GM19397 (cell line): ENCODE data around the gene CSNK1G3.
A peak's percentile ranks its signal among the peaks of the same experiment; 100 is the strongest.
"Not testable (repeated sequence)": the region's sequence is repeated elsewhere in the genome, so short reads cannot be mapped to it uniquely, and the experiment has no call there.

Source experiments
- ATAC-seq: cut with Tn5 transposase; IDR thresholded peaks from one replicate; pipeline ENCODE4 v1.9.1; 2021; ENCODE audit warnings: mild to moderate bottlenecking, moderate library complexity; ENCODE audit not compliant: unreplicated experiment

CSNK1G3 gene

DNA sequence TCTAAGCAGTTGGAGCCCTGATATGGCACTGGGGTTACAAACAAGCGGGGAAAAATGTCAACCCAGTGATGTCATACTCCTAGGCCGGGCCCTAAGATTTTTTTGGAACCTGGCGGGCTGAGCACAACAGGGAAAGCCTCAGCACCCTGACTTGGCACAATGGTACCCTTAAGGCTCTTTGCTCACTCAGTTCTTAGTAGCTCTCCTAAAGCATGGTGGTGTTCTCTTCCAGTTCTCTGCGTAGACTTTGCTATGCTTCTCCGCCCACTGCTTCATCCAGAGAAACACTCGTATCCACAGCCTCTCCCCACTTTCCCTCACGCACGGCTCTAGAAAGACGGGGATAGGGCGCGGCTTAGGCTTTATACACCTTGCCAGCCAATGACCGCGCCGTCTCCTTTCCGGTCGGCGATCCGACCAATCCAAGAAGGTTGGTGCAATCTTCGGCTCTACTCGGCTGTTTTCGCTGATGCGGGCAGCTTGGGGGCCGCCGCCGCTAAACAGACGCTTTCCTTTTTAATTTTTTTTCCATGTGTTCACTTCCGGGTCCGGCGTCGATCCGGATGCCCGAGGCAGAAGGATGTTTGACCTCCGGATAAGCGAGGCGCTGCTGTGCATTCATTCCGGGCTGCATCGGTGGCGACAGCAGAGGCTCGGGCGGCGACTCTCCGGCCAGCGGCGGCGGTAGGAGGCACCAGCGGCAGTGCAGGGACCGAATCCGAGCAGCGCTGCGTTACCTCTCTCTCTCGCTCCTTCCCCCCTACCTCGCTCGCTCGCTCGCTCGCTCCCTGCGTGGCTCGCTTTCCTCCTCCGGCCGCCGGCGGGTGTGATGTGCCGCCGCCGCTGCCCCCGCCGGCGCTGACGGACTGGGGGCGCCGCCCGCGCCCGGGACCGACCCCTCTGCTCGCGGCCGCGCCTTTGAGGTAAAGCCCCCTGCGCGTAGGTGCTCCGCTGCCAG, at the start of gene CSNK1G3:
CSNK1G3 (plus strand) TSS at position 530 of the 958 bp plus-strand sequence. CDS start 33,487 bp downstream, outside the sequence.
- ATAC-seq = peak; percentile 93

DNA sequence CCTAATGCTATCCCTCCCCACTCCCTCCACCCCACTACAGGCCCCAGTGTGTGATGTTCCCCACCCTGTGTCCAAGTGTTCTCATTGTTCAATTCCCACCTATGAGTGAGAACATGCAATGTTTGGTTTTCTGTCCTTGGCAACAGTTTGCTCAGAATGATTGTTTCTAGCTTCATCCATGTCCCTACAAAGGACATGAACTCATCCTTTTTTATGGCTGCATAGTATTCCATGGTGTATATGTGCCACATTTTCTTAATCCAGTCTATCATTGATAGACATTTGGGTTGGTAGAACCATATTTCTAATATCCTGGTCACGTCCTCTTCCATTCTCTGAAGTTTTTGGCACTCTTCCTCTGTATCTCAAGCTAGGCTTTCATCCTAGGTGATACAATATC, 45.1 kb upstream of the CSNK1G3 start:
- not testable (repeated sequence) for ATAC-seq

DNA sequence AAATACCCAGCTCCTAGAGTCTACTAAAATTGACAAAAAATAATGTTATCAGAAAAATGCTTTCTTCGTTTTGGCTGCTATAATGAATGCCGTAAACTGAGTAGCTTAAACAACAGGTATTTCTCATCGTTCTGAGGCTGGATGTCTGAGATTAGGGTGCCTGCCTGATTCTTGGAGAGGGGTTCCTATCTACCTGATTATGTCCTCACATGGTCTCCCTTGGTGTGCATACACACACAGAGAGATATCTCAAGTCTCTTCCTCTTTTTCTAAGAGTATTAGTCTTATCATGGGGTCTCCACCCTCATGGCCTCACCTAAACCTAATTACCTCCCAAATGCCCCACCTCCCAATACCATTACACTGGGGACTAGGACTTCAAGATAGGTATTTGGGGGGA, 40.6 kb upstream of the CSNK1G3 start:
- ATAC-seq = no peak

DNA sequence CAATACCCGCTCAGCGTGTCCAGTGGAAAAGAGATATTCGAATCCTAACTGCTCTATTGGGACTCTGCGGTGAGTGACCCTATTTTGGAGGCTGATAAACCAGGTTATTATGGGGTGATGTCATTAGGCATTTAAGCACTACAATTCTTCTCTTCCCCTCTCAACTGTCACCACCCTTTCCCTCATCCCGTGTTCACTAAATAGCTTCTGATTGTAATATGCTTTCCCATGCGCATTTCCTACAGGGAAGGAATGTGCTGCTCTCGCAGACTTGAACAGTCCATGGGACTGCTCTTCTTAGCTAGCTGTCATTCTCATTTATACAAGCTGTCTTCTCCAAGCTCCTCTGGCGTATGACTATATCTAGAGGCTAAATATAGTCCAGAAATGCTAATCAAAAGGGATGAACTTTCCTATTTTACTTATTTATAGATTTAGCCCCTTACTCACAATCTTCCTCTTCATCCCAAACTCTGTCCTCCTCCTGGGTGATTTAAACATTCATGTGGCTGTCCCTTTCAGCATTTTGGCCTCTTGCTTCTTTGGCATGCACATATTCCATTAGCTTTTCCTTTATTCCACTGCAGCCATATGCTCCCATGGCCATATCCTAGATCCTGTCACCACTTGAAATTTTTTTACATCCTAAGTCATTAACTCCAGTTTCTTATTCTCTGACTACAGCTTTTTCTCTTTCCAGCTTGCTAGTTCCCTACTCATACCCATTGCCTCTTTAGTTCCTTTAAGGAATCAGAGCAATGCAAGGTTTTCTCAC, 39.6 kb upstream of the CSNK1G3 start:
- ATAC-seq = no peak

DNA sequence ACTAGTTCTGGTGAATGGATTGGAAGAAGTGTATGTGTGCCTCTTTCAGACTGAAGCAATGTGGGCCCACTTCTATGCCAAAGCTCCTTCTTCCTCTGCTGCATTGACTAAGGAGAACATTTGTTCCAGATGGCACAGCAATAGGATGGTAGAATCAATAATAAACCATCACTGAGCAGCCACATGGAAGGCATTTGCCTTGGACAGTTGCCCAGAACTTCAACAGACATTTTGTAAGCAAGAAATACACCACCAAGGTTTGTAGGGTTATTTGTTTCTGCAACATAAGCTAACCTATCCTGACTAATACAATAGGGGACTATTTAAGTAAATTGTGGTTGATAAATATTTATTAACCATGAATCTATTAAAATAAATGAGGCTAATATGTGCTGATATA, 37.7 kb upstream of the CSNK1G3 start:
- no peak for ATAC-seq

DNA sequence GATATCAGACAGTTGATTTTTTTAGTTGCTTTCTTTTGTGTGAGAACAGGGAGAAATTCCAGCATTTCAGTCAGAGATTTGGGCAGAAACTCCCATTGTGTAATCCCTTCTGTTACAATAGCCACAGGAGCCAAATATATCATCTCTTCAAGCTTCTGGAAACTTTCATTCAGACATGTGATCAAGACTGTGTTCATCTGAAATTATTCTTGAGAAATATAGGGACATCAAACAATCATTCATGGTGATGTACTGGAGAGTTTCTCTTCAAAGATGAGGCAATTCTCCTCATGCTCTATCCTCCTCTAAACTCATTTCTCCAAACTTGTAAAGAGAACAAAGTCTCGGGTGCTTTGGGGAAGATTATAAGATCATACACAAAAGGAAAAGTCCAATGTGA, 35.2 kb upstream of the CSNK1G3 start:
- ATAC-seq = no peak

DNA sequence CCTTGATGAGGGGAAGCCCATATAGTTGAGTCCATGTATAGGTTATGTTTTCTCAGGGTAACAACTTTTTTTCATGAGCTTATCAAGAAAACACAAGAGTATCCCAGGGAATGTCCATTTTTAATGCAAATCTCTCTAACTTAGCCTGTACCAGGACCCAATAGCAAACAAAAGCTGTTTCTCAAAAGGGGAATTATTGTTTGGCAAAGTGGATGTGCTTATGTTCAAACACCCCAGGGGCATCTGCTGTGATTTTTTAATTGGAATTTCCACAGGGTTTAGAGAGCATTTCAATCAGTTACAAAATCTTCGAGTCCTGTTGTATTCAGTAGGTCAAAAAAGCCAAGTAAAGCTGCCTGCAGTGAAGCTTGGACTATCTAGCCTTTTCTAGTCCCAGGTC, 33.4 kb upstream of the CSNK1G3 start:
- ATAC-seq = no peak

DNA sequence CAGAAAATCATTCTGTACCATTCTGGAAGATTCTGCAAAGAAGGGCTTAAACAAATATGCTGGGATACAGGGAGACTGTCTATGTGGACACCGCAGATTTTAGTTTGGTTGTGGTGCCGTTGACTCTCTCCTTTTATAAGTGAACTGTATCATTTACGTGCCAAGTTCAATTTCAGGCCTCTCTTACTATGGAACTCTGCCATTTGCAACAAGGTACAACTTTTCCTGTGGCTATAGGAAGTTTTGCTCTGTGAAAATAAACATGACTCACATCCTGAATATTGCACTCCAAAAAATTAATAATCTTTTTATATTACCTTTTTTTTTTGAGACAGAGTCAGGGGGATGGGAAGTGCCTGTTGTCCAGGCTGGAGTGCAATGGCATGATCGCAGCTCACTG, 29.7 kb upstream of the CSNK1G3 start:
- ATAC-seq = no peak

DNA sequence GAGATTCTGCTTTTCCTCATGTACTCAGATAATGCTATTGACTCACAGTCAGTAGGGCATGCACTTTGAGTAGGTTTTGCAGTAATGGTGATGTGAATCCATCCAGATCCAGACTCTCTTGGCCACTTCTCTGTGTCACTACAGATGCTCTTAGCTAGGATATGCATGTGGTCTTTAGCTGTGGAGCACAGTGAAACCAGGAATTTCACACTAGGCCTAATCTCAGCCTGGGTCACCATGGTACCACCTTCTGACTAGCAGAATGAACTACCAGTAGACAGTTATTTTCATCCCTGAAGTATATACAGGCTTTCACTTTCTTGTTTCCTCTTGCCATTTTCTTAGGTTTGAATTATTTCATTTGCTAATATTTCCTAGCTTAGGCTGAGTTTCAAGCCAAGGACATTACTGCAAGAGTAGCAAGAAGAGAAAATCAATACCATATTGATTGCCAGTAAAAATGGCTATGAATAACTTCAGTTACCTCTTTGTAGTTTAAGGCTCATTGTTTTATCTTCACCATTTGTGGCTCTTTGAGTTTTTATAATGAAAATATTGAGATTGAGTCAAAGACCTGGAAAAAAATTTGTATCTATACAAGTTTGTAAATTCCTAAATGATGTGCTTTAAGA, 28.4 kb upstream of the CSNK1G3 start:
- no peak for ATAC-seq

DNA sequence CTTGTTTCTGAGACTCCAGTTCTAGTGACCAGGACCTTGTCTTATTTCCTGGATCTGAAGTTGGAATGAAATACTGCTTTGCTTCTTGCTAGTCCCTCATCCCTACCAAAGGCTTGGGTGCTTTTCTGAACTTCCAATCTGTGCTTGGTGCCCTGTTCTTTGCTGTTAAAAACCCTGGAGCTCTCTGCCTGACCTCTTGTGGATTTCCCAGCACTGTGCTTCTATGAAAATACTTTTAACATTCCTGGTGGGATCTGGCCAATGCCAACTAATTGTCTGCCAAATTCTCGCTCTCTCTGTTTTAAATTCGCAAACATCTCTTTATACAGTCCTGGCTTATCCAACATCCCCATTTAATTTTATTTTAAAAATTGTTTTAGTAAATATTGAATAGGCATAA, 26.7 kb upstream of the CSNK1G3 start:
- ATAC-seq = no peak

DNA sequence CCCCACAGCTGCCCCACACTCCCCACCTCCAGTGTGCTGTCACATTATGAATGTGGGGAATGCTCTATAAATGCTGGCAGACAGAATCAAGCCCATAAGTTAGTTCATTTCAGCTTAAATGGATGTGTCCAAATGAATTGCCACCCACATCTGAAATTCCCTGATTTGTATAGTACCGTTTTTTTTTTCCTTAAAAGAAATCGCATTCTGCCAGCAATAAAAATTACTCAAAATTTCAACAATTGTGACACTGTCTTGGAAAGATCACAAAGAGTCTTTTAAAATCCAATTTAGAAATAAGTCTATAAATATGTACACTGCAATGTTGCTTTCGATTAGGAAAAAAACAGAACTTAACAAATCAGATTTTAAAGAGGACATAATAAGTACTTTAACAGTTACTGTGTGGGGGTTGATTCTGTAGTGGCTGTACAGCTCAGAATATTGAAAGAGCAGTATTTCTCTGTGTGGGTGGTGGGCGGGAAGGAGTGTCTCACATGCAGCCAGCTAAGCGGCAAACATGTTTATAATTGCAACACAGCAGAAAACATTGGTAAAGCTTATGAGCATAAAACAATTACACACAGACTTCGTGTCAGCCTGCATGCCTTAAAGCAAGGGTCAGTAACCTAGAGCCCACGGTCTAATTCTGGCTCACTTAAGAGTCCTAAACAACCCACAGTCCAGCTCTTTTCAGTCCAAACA, 24.9 kb upstream of the CSNK1G3 start:
- ATAC-seq = no peak

DNA sequence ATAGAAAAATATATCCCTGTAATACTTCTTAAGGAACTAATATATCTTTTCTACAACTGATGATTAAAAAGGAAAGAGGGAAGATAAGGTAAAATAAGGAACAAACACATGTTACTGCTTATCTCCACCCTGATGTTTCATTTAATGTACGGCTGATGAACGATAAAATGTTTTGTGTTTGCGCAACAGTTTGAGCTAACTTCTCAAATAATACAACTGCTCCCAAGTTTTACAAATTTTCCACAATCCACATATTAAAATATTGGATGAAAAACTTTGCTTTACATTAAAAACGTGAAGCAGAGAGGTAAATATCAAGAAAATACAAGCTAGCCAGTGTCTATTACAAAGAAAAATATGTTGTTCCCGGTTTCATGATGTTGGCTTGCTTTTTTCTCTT, 21.0 kb upstream of the CSNK1G3 start:
- no peak for ATAC-seq

DNA sequence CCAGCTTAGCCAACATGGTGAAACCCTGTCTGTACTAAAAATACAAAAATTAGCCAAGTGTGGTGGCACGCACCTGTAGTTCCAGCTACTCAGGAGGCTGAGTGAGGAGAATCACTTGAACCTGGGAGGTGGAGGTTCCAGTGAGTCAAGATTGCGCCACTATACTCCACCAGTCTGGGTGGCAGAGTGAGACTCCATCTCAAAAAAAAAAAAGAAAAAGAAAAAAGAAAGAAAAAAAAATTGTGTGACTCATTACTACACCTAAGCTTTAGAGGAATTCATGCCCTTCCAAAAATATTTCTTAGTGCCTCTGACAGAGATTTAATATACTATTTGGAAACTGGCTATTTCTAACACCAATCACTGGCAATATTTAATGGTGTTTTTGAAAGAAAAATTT, 16.8 kb upstream of the CSNK1G3 start:
- not testable (repeated sequence) for ATAC-seq

DNA sequence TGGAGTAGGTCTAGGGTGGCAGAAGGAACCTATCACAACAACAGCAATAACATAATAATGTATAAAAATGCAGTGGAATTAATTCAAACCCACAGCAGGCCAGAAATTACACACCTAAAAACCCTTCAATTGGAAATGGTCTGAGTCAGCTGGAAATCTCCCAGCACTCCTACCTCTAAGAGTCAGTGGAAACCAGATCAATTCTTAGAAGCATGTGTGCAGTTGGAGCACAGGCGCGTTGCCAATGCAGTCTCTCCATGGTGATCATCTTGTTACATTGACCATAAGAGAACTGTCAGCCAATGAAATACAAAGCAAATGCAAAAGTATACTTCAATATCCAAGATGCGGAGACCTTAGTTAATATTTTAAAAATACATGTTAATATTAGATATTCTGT, 15.1 kb upstream of the CSNK1G3 start:
- ATAC-seq = no peak

DNA sequence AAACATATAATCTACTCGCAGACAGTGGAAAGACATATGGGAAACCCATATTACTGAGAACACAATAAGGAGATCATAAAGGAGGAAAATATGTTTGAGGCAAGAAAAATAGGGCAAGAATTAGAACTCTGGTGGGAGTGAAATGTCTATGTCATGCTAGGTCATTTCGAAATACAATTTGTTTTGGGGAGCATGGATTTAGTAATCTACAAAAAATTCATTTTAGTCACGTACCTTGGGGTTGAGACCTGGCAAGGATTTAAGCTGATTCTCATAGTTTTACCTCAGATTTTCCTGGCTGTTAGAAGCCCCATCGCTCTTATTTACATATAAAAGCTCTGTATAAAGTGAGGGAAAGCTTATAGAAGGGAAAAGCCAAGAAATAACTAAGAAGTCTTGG, 11.5 kb upstream of the CSNK1G3 start:
- ATAC-seq = no peak

DNA sequence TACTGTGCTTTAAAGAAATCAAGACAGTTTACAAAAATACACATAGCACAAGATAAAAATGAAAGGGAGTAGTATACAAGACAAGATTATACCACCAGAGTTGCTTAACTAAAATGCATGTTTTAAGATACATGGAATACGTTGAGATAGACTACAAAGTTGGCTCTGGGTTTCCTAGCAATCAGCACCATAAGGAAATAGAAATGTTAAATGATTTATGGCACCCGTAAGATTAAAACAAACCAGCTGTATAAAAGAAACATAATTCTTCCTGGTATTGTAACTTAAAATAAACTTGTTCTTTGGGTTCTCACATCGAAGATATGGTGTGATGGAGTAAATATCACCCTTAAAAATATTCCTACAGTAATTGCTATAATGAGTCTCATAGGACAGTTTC, 9.9 kb upstream of the CSNK1G3 start:
- no peak for ATAC-seq

DNA sequence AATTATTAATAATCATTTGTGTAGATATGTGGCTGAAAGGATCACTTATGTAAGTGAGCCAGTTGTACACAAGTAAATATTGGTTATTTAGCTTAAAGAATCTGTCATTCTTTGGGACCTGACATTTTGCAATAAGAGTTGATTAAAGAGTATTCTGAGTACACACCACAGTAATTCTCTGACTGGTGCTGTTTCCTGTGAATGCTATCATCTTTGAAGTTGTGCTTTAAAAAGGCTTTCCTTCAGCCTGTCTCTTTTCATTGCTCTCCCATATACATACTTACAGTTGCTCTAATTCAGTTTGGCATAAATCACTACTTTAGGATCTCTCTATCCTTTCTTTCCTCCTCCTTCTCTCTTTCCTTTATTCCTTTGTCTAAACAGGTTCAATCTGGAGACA, 8.7 kb upstream of the CSNK1G3 start:
- ATAC-seq = no peak

DNA sequence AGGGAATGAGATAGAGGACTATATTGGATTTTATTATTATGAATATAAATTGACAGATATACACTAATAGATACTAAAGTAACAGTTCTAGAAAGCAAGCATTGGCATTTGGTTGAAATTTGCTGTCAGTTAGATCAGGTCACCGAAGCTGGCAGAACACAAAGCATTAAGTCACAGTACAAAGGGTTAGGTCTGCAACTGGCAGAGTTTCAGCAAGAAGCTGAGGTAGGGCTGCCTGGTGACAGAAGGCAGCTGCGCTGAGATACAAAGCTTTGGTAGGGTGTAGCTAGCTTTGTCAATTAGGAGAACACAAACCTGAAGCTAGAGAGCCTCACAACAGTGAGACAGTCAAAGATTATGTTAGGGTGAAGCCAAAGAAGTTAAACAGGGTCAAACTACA, 6.3 kb upstream of the CSNK1G3 start:
- no peak for ATAC-seq

DNA sequence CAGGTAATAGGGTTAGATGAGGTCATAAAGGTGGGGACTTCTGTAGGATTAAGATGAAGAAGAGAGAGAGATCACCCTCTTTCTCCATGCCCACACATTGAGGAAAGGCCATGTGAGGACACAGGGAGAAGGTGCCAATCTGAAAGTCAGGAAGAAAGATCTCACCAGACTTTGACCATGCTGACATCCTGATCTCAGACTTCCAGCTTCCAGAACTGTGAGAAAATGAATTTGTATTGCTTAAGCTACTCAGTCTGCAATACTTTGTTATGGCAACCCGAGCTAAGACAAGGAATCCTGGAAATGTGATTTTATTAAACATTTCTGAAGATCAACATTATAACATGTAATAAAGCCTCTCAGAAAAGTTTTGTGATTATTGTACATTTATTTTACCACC, 3.5 kb upstream of the CSNK1G3 start:
- no peak for ATAC-seq

DNA sequence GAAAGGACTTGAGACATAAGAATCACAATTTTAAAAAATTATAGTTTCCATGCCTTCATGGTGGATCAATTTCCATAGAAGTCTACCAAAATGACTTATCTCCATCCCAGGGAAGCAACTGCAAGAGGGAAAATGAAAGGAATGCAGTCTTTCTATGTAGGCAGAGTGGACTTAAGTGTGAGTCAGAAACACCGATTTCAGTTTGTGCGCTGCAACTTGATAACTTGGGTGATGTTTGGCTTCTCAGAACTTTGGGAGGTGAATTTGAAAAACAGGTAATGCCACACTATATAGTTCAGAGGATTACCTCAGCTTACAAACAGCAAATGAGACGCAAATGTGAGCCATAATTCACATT, 708 bp upstream of the CSNK1G3 start:
- no peak for ATAC-seq
